Smooth muscle cell of bladder (primary cell): Measurements from ENCODE around the gene SUGT1. TPM values are rescaled to one million over a fixed set of nuclear protein-coding genes. Genes with fewer than 3 reads are reported as not detected.

ENCODE experiments used
- total RNA-seq: library from RNA; depleted of rRNA; stranded (reverse); fragments of >200 nt; gene quantifications from 2 replicates; pipeline ENCODE4 v1.2.3, GENCODE V29; 2014

SUGT1 gene
- 34.6 and 52.0 TPM in 2 replicates for total RNA-seq

GRCh38 chr13:52652196-52652979 lies at the start of gene SUGT1:
Gene SUGT1 (plus strand): TSS chr13:52652836. CDS start chr13:52652921, 85 bp downstream.

GRCh38 chr13:52642131-52642530 lies 10.5 kb upstream of the SUGT1 start, which contains the start of gene HNRNPA1L2:
Gene HNRNPA1L2 (plus strand): TSS chr13:52642431. CDS start chr13:52642493, 62 bp downstream.

GRCh38 chr13:52739468-52740071 lies 86.9 kb downstream of the SUGT1 start, which contains the start of gene CNMD:
Gene CNMD (minus strand): TSS chr13:52739820. CDS start chr13:52739701, 119 bp downstream.

Other genes starting within 250 kb of the SUGT1 start
- 5.0 and 5.3 TPM in 2 replicates for gene THSD1, start 246.7 kb upstream of the SUGT1 start, total RNA-seq
- 17.9 and 20.2 TPM in 2 replicates for gene VPS36, start 202.2 kb upstream of the SUGT1 start, total RNA-seq
- 6.3 and 6.8 TPM in 2 replicates for gene CKAP2, start 197.4 kb upstream of the SUGT1 start, total RNA-seq
- 3.1 and 3.4 TPM in 2 replicates for gene HNRNPA1L2, start 10.4 kb upstream of the SUGT1 start, total RNA-seq
- not detected in 2 replicates for gene CNMD, start 87.0 kb downstream of the SUGT1 start, total RNA-seq
- not detected in 2 replicates for gene PCDH8, start 195.8 kb downstream of the SUGT1 start, total RNA-seq